HUES48 (cell line): Measurements from ENCODE around the gene LTK.

Experiments
- H3K27ac ChIP-seq: one replicate; pipeline ENCODE4 v1.7.0; 2013; ENCODE audit warnings: low read depth, low read length, inconsistent platforms
- H3K27me3 ChIP-seq: 2 replicates; pipeline ENCODE4 v1.6.1; 2013; ENCODE audit warnings: mild to moderate bottlenecking, low read length; ENCODE audit not compliant: control insufficient read depth, insufficient read depth
- H3K36me3 ChIP-seq: 2 replicates; pipeline ENCODE4 v1.6.1; 2013; ENCODE audit warnings: low read length; ENCODE audit not compliant: control insufficient read depth, insufficient read depth
- H3K4me1 ChIP-seq: 2 replicates; pipeline ENCODE4 v1.6.1; 2013; ENCODE audit warnings: mild to moderate bottlenecking, low read length; ENCODE audit not compliant: control insufficient read depth, insufficient read depth
- H3K4me3 ChIP-seq: 2 replicates; pipeline ENCODE4 v1.5.1; 2013; ENCODE audit warnings: mild to moderate bottlenecking, low read depth, low read length
- H3K9ac ChIP-seq: 2 replicates; pipeline ENCODE4 v1.6.1; 2013; ENCODE audit warnings: mild to moderate bottlenecking, low read depth, low read length, moderate library complexity
- H3K9me3 ChIP-seq: 2 replicates; pipeline ENCODE4 v1.6.1; 2013; ENCODE audit warnings: low read length; ENCODE audit not compliant: control insufficient read depth, insufficient read depth

Gene LTK

GRCh38 chr15:41486286-41486685, 27.3 kb downstream of the LTK start:
- H3K9ac ChIP-seq = no peak overlapping the region
- H3K27me3 ChIP-seq = peaks cover 10% of the 10 kb centered on the region
- H3K4me1 ChIP-seq = no peaks in the 10 kb centered on the region
- peaks cover 22% of the 10 kb centered on the region for H3K36me3 ChIP-seq
- no peak overlapping the region for H3K4me3 ChIP-seq
- H3K27ac ChIP-seq = no peak overlapping the region
- no peaks in the 10 kb centered on the region for H3K9me3 ChIP-seq

GRCh38 chr15:41484937-41485625, 28.5 kb downstream of the LTK start:
- Histone ChIP-seq H3K36me3 (peaks cover 34% of the 10 kb centered on the region), H3K4me3 (no peak overlapping the region), H3K9me3 (no peaks in the 10 kb centered on the region), H3K27me3 (no peaks in the 10 kb centered on the region), H3K27ac (no peak overlapping the region), H3K9ac (no peak overlapping the region), H3K4me1 (no peaks in the 10 kb centered on the region)

GRCh38 chr15:41483519-41483918, 30.1 kb downstream of the LTK start:
- no peak overlapping the region for H3K27ac ChIP-seq
- no peaks in the 10 kb centered on the region for H3K9me3 ChIP-seq
- H3K27me3 ChIP-seq = no peaks in the 10 kb centered on the region
- peaks cover 49% of the 10 kb centered on the region for H3K36me3 ChIP-seq
- no peak overlapping the region for H3K9ac ChIP-seq
- H3K4me3 ChIP-seq = no peak overlapping the region
- H3K4me1 ChIP-seq = no peaks in the 10 kb centered on the region

- no peaks in the 10 kb centered on the region for H3K9me3 ChIP-seq
- H3K9ac ChIP-seq = no peak overlapping the region
- no peaks in the 10 kb centered on the region for H3K27me3 ChIP-seq
- no peaks in the 10 kb centered on the region for H3K4me1 ChIP-seq
- H3K36me3 ChIP-seq = peaks cover 53% of the 10 kb centered on the region
- H3K27ac ChIP-seq = no peak overlapping the region
- H3K4me3 ChIP-seq = no peak overlapping the region
Observed at GRCh38 chr15:41483115-41483514, 30.5 kb downstream of the LTK start.

- Histone ChIP-seq H3K27me3 (no peaks in the 10 kb centered on the region), H3K9me3 (no peaks in the 10 kb centered on the region), H3K9ac (no peak overlapping the region), H3K36me3 (peaks cover 60% of the 10 kb centered on the region), H3K27ac (no peak overlapping the region), H3K4me1 (no peaks in the 10 kb centered on the region), H3K4me3 (no peak overlapping the region)
Observed at GRCh38 chr15:41482110-41482877, 31.3 kb downstream of the LTK start.

GRCh38 chr15:41480396-41481140, 33.1 kb downstream of the LTK start:
- Histone ChIP-seq H3K27ac (no peak overlapping the region), H3K27me3 (no peaks in the 10 kb centered on the region), H3K4me1 (no peaks in the 10 kb centered on the region), H3K9me3 (no peaks in the 10 kb centered on the region), H3K9ac (no peak overlapping the region), H3K36me3 (peaks cover 77% of the 10 kb centered on the region), H3K4me3 (no peak overlapping the region)

- H3K36me3 ChIP-seq = peaks cover 83% of the 10 kb centered on the region
- H3K4me1 ChIP-seq = no peaks in the 10 kb centered on the region
- no peak overlapping the region for H3K27ac ChIP-seq
- H3K27me3 ChIP-seq = no peaks in the 10 kb centered on the region
- no peak overlapping the region for H3K9ac ChIP-seq
- no peaks in the 10 kb centered on the region for H3K9me3 ChIP-seq
- H3K4me3 ChIP-seq = no peak overlapping the region
Observed at GRCh38 chr15:41476416-41477048, 37.1 kb downstream of the LTK start.

- peaks cover 81% of the 10 kb centered on the region for H3K36me3 ChIP-seq
- H3K9me3 ChIP-seq = no peaks in the 10 kb centered on the region
- no peak overlapping the region for H3K27ac ChIP-seq
- H3K27me3 ChIP-seq = no peaks in the 10 kb centered on the region
- no peak overlapping the region for H3K9ac ChIP-seq
- no peak overlapping the region for H3K4me3 ChIP-seq
- no peaks in the 10 kb centered on the region for H3K4me1 ChIP-seq
Observed at GRCh38 chr15:41474941-41475340, 38.7 kb downstream of the LTK start.

- Histone ChIP-seq H3K36me3 (peaks cover 81% of the 10 kb centered on the region), H3K27ac (no peak overlapping the region), H3K9ac (no peak overlapping the region), H3K27me3 (no peaks in the 10 kb centered on the region), H3K4me1 (no peaks in the 10 kb centered on the region), H3K4me3 (no peak overlapping the region), H3K9me3 (no peaks in the 10 kb centered on the region)
Observed at GRCh38 chr15:41474436-41474835, 39.2 kb downstream of the LTK start.

GRCh38 chr15:41473418-41473817, 40.2 kb downstream of the LTK start:
- Histone ChIP-seq H3K27ac (no peak overlapping the region), H3K27me3 (no peaks in the 10 kb centered on the region), H3K36me3 (peaks cover 80% of the 10 kb centered on the region), H3K4me3 (no peak overlapping the region), H3K9me3 (no peaks in the 10 kb centered on the region), H3K9ac (no peak overlapping the region), H3K4me1 (no peaks in the 10 kb centered on the region)
